Fibroblast of villous mesenchyme (primary cell): ENCODE data around the gene LEFTY1. TPM values are rescaled to one million over a fixed set of nuclear protein-coding genes. Genes with fewer than 3 reads are reported as not detected.

ENCODE experiments used
- DNase-seq: peaks from one replicate; pipeline ENCODE4 v3.0.0-alpha.2; 2010; ENCODE audit warnings: low read depth
- H3K4me3 ChIP-seq: 2 replicates; pipeline ENCODE4 v1.5.1; 2011; ENCODE audit warnings: low read depth, mild to moderate bottlenecking, low read length
- total RNA-seq: library from RNA; depleted of rRNA; stranded (reverse); fragments of >200 nt; gene quantifications from 2 replicates; pipeline ENCODE4 v1.2.3, GENCODE V29; 2012
- TF ChIP-seq, protein P1 (sequence below): IDR thresholded peaks from 2 replicates; pipeline ENCODE4 v1.5.1; 2012; ENCODE audit warnings: low read depth, mild to moderate bottlenecking, low read length; ENCODE audit not compliant: insufficient read depth

The LEFTY1 gene
- total RNA-seq, 1 donor, result not detected

DNA sequence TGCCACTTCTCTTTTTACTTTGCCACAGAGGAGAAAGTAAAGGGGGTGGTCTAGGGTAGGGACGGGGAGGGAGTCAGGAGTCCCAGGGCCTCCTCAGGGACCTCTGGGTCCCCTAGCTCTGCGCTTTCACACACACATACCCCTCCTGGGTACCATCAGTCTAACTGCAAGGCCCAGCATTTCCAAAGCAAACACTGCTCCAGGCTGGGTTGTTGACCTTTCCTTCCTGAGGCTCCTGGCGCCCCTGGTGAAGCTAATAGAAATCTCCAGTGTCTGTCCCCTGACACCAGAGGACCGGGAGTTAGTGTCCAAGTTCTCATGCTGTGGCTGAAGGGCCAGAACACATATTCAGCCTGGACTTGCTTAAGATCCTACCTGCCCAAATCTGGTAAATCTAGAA is 10.7 kb downstream of the LEFTY1 start:
- TF ChIP-seq, protein P1, sequence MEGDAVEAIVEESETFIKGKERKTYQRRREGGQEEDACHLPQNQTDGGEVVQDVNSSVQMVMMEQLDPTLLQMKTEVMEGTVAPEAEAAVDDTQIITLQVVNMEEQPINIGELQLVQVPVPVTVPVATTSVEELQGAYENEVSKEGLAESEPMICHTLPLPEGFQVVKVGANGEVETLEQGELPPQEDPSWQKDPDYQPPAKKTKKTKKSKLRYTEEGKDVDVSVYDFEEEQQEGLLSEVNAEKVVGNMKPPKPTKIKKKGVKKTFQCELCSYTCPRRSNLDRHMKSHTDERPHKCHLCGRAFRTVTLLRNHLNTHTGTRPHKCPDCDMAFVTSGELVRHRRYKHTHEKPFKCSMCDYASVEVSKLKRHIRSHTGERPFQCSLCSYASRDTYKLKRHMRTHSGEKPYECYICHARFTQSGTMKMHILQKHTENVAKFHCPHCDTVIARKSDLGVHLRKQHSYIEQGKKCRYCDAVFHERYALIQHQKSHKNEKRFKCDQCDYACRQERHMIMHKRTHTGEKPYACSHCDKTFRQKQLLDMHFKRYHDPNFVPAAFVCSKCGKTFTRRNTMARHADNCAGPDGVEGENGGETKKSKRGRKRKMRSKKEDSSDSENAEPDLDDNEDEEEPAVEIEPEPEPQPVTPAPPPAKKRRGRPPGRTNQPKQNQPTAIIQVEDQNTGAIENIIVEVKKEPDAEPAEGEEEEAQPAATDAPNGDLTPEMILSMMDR, result no peak
- no peak for DNase-seq
- H3K4me3 ChIP-seq, result no peak overlapping the region

DNA sequence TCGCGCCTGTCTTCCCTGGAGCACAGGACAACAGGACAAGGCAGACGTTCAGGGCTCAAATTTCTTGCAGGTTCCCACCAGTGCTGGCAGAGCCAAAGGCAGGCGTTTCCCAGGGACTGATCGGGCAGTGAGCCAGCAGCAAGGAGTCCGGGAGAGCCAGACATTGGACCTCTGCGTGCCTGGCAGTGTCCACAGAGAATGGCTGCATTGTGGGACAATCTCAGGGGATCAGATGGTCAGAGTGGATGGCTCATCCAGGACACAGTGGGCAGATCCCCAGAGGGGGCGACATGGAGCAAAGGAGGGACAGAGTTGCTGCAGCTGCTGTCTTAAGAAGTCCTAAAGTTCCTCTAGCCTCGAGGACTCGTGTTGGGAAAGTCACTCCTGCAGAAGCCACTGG is 11.4 kb downstream of the LEFTY1 start:
- DNase-seq, result peak; percentile 64
- no peak overlapping the region for H3K4me3 ChIP-seq
- TF ChIP-seq, protein P1, result peak; percentile 69

DNA sequence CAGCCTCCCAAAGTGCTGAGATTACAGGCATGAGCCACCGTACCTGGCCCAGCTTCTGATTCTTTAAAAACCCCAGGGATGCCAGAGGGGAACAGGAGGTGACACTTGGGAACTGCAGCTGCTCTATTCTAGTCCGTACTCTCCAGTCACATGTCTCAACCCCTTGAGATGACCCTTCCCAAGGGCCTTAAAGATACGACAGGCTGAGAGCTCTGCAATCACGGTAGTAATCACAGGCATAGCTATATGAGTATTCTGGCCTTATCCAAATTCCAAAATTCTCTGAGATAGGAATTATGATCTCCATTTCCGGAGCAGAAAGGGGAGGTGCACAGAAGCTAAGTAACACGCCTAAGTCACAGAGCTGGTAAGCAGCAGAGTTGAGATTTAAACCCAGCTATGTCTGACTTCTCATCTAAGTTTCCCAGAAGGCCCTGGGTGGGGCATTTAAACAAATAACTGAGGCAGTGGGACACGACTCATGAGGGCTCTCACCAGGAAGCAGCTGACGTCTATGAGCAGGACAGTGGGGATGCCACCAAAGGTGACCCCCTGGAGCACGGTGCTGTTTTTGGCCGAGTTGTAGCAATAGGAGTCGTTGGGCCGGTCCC is 11.9 kb downstream of the LEFTY1 start:
- H3K4me3 ChIP-seq, result no peak overlapping the region
- DNase-seq, result peak; percentile 35
- TF ChIP-seq, protein P1, result no peak

DNA sequence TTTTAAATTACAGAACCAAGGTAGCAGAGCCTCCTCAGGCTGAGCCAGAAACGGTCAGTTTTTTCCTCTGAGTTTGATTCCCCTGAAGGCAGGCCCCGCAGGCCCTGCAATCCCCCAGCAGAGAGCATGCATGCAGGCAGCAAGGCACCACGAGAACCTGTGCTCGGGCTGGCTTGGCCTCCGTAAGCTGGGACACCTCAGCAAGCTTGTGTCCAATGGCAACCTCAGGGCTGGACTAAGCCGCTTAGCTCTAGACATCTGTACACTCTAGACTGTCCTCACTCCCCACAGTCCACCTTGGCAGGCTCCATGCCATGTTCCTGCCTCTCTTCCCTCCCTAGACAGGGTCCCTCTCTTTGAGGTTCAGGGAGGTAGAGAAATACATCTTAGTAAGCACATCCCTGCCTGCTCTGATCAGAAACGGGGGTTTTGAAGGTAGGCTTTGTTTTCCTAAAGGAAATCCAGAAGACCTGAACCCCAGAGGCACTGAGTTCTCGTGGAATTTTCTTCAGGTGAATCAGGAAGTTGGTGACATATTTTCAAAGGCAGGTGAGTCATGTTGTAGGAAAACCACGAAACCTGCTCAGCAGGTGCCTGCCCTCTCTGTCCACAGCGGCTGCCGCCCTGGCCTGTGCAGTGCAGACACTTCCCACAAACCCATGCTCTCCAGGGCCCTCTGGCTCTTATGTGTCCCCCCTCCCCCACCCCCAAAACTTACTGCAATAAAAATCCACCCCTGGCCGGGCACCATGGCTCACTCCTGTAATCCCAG is 13.7 kb downstream of the LEFTY1 start:
- TF ChIP-seq, protein P1, result no peak
- no peak overlapping the region for H3K4me3 ChIP-seq
- no peak for DNase-seq

DNA sequence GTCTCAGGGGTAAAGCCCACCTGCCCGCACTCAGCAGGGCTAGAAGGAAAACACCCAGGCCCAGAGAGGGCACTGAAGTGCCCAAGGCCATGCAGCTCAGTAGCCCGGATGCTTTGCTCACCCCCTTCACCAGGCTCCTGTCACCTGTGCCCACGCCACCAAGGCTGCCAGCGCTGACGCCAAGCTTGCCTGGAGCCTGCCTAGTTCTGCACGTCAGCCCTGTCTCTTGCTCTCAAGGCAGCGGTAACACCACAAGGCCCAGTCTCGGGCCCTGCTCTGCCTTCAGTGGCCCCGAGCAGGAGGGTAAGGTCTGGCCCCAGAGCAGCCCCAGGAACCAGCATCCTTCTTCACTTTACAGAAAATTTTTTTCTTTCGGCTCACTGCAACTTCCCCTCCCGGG is 14.5 kb downstream of the LEFTY1 start:
- H3K4me3 ChIP-seq, result no peak overlapping the region
- DNase-seq, result no peak
- TF ChIP-seq, protein P1, result no peak

DNA sequence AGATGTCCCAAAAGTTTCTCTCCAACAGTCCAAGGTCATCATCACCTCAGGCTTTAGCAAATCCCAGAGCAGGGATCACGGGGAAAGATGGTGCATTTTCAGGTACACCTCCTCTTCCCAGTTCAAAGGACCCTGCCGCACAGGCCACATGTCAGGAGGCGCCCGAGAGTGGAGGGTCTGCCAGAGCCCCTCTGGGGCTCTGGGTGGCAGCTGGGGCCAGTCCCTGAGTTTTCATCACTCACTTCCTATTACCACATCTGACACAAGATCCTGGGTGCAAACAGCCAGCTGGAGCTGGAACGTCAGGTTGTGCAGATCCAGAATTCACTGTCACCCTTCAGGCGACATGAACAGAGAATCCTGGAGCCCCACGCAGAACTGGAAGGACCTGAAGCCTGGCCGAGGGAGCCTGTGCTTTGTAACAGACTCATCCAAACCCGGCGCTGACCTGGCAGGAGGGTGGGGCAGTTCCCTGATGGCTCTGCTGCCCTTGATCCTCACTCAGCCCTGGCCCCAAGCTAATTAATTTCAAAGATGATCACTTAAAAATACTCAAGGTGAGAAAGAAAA is 15.6 kb downstream of the LEFTY1 start:
- TF ChIP-seq, protein P1, result no peak
- H3K4me3 ChIP-seq, result no peak overlapping the region
- DNase-seq, result no peak
